Caki2 (cell line): ENCODE data around the gene ZNF275. TPM values are rescaled to one million over a fixed set of nuclear protein-coding genes. Genes with fewer than 3 reads are reported as not detected.
"Not testable (repeated sequence)": the region's sequence is repeated elsewhere in the genome, so short reads cannot be mapped to it uniquely, and the experiment has no call there.

Experiments used
- DNase-seq: peaks from one replicate; pipeline ENCODE4 v3.0.0-alpha.2; 2015; ENCODE audit warnings: low read depth
- in situ Hi-C: cut with HindIII; loops from 2 replicates; pipeline ENCODE4 v1.10.0; 2016; ENCODE audit warnings: low sequenced_read_pairs, low pct_unique_long_range_greater_than_20kb, mixed read lengths
- total RNA-seq: library from RNA; depleted of rRNA; stranded (reverse); fragments of >200 nt; shearing (Covaris generic); gene quantifications from 2 replicates; pipeline ENCODE4 v1.2.3, GENCODE V29; 2014; ENCODE audit warnings: low replicate concordance; rRNA removed

The ZNF275 gene, protein sequence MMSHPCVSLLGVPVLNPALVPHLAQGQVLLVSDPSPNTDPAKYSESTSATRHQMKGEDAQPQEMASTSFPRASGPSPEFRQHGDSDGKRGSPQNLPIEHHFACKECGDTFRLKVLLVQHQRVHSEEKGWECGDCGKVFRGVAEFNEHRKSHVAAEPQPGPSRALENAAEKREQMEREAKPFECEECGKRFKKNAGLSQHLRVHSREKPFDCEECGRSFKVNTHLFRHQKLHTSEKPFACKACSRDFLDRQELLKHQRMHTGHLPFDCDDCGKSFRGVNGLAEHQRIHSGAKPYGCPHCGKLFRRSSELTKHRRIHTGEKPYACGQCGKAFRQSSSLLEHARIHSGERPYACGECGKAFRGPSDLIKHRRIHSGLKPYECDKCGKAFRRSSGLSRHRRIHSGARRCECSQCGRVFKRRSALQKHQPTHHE
- total RNA-seq: 4.0 and 6.1 TPM in 2 replicates

- peak; percentile 46 for DNase-seq
- in situ Hi-C loops: no loop called here
Observed at GRCh38 chrX:153333821-153334653, at the start of gene ZNF275. Gene ZNF275, plus strand, starts transcription at chrX:153334153. Its CDS starts 2,527 bp downstream, at chrX:153336680.

- DNase-seq, in situ Hi-C loops: not testable (repeated sequence)
Observed at GRCh38 chrX:153285678-153286077, 48.3 kb upstream of the ZNF275 start.

- in situ Hi-C loops, DNase-seq: not testable (repeated sequence)
Observed at GRCh38 chrX:153288807-153289206, 45.1 kb upstream of the ZNF275 start.

DNA sequence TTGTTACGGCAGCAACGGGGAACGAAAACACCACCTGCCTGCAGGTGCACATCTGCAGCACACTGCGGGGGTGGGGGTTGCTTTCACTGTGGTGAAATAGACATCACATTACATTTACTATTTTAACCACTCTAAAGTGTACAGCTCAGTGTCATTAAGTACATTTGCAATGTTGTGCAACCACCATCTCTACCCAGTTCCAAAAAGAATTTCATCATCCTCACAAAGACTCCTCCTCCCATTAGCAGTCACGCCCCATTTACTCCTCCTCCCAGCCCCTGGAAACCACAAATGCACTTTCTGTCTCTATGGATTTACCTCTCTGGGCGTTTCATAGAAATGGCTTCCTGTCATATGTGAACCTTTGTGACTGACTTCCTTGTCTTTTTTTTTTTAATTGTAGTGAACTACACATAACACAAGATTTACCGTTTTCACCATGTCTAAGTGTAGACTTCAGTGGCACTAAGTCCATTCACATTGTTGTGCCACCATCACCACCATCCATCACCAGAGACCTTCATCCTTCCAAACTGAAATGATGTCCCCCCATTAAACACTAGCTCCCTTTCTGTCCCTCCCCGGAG is 40.4 kb upstream of the ZNF275 start:
- DNase-seq, in situ Hi-C loops: not testable (repeated sequence)

DNA sequence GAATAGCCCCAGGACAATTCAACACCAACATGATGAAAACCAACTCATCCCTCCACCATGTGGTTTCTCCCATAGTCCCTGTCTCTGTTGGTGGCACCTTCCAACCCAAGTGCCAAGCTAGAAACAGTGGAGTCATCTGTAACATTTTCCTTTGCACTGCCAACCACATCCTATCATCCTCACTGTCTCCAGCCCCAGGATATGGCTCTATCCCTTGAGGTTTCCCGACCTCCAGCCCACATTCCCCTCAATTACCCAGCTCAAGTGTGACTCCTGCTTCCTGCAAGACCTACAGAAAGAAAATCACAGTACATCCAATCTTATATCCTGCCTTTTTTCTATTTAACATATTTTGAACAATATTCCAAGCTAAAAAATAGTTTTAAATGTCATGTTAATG is 36.6 kb upstream of the ZNF275 start:
- no peak for DNase-seq
- in situ Hi-C loops: no loop called here

DNA sequence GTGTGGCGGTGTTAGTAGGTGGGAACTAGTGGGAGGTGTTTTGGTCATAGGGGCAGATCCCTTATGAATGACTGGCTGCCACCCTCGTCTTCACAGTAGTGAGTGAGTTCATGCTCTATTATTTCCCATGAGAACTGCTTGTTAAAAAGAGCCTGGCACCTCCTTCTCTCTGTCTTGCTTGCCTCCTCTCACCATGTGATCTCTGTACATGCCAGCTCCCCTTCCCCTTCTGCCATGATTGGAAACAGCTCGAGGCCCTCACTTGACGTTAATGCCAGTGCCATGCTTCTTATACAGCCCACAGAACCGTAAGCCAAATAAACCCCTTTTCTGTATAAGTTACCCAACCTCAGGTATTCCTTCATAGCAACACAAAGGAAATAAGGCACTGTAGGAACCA is 34.1 kb upstream of the ZNF275 start:
- in situ Hi-C loops: no loop called here
- no peak for DNase-seq

GRCh38 chrX:153301746-153302145 is 32.2 kb upstream of the ZNF275 start:
- DNase-seq: no peak
- in situ Hi-C loops: no loop called here

GRCh38 chrX:153302796-153303195 is 31.2 kb upstream of the ZNF275 start:
- in situ Hi-C loops: no loop called here
- no peak for DNase-seq

DNA sequence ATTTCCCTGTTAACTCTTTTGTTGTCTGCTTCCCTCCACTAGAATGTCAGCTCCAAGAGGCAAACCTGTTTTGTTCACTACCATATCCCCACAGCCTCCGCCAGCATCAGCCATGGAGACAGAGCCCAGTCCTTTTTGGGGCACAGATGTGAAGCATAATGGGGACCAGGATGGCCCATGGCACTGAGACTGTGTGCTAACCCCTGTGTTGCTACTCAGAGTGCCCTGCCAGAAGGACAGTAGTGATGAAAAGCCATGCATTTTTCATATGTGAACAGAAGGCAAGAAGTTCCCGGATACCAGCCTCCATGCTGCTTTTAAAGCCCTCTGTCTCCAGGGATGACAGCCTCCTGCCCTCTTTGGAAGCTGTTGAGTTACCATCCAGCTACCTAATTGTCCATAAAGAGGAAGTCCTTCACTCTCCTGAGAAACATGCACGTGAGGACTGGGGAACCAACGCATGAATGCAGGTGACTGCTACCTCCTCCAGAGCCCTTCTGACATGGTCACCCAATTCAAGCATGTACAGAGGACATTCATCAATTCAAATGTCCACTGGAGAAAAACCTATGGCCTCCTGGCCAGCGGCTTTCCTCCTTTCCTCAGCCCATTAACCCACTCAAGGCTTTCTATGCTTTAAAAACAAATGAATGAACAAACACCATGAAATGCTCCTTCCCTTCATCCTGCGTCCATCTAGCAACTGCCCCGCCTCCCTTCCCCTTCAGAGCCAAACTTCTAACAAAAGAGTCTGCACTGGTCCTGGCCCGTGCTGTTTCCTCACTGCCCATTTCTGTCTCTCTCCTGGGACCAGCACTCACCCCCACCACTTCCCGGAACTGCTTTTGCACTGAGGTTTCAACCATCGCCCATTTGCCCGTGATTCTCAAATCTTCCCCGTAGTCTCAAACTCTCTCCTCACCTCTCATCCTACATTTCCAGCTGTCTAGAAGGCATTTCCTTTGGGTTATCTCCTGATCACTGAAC is 30.4 kb upstream of the ZNF275 start:
- no peak for DNase-seq

DNA sequence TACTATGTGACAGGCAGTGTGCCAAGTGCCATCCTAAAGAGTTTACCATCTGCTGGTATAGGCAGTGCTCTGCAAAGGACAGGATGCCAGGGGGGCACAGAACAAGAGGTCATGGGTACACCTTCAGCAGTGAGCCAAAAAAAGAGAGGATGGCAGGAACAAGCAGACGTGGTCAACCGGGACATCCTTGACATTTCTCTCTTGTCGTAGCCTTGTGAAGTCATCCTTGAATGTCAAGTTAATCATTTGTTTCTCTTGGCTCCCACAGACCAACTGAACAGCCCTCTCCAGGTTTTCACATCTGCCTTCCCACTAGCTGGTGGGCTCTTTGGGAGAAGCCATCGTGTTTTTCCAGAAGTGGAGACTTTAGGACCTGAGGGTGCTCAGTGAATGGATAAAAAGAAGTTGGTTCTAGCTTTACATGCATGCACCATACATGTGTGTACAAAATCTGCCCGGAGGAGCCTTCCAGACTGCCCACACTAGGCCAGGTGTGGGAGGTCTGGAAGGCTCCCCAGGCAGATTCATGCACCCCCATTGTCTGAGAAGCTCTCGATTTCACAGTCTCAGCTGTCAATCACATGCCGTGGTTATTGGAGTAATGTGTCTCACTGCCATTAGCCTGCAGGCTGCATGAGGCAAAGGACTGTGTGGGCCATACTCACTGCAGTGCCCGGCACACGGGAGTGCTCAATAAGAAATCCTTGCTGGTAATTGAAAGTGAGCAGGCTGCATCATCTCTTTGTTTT is 28.8 kb upstream of the ZNF275 start:
- peak; percentile 64 for DNase-seq

More for the DNA sequence above, 30.4 kb upstream of the ZNF275 start:
- in situ Hi-C loops: no loop called here

DNA sequence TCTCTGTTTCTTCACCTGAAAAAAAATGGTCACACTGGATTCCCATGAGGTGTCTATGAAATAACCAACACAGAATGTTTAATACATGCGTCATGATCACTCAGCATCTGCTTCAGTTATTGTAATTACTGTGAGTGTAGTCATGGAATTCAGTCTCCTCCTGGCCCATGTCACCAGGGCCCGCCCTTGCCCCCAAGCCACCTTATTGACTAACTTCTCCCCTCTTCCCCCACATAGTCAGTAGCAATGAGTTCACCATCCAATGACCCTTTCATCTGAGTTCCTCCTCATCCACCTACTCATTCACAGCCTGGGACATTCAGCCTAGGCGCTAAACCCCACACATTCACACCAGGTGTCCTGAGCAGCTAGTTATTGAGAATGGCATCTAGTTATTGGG is 28.0 kb upstream of the ZNF275 start:
- peak; percentile 81 for DNase-seq
- in situ Hi-C loops: no loop called here

More for the DNA sequence above, 28.8 kb upstream of the ZNF275 start:
- in situ Hi-C loops: no loop called here

DNA sequence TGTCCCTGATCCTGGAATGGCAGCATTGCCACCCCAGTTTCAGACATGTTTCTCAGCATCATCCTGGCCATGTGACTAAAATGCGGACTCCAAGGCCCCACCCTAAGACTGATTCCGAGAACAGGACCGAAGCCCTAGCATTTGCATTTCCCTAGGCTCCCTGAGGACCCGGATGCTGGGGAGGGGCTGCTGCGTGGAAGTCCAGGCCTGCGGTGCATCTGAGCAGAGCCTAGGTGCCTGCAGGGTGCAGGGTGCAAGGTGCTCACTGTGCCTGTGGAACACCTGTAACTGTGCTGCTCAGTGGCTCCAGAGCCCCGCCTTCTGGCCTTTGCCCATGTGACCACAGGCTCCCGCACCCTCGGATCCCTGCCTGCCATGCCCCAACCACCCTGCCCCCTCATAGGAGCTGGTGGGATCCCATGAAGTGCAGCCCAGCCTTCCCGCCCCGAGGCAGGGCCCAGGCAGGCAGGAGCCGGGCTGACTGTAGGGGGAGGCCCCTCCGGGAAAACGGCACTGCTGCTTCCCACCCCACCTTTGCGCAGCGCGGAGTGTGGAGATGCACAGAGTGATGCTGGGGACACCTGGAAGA is 27.3 kb upstream of the ZNF275 start:
- in situ Hi-C loops: no loop called here
- DNase-seq: no peak

DNA sequence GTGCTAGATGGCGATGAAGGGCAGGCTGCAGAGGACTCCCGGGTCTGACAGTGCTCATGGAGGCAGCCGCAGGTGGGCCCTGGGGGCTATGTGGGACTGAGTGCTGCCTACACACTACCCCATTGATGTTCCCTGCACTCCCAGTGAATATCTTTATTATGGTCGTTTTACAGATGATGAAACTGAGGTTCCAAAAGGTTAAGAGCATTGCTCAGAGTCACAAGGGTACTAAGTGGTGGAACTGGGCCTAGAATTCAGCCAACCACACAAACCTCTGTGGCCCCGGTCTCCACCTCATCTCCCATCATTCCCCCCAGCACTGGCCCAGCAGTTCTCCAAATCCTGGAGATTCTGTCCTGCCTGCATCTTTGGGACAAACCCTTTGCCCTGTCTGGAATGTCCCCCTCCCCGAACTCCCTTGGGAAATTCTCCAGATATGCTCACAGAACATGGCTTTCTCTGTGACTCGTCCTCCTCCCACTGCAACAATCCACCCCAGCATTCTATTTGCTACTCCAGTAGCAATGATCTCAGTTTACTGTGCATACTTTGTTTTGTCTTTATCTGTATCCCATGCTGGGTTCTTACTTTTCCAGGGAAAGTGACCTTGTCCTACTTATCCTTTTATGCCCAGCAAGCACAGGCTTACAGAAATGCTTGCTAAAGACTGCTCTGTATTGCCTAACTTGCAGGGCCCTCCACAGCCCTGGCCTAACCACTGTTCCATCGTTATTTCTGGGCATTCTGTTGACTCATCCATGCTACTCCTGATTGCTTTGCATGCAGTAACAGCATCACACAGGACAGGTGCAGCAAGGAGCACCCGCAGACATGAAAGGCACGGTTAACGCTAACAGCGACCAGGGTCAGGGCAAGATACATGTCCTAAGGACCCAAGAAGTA is 26.4 kb upstream of the ZNF275 start:
- no peak for DNase-seq
- in situ Hi-C loops: no loop called here

GRCh38 chrX:153310901-153311300 is 23.1 kb upstream of the ZNF275 start:
- in situ Hi-C loops: no loop called here
- no peak for DNase-seq

GRCh38 chrX:153312041-153312440 is 21.9 kb upstream of the ZNF275 start:
- in situ Hi-C loops: no loop called here
- no peak for DNase-seq

DNA sequence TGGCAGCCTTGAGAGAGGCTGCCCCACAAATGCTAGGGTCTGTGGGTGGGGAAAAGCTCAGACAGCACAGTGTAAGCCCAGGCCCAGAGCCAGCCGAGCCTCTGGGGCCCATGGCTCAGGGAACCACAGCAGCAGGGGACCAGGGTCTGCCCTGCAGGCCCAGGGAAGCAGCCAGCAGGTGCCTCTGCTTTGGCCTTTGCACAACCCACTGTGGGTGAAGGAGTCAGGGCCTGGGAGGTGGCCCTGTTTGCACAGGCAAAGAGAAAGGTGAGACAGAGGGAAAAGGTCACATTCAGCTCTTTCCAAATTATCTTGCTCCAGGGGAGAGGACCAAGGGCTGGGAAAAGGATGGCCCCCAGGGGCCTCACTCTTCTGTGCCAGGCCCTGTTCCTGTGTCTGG is 21.1 kb upstream of the ZNF275 start:
- DNase-seq: no peak
- in situ Hi-C loops: no loop called here
